ENCODE measurements around the gene AATK.

AATK gene

GRCh38 chr17:81194941-81195901 is 29.2 kb upstream of the AATK start:
- DNase-seq, result no peak

GRCh38 chr17:81194225-81194760 is 28.3 kb upstream of the AATK start:
- DNase-seq, result no peak

GRCh38 chr17:81193470-81194224 is 27.6 kb upstream of the AATK start:
- no peak for DNase-seq

- DNase-seq, result no peak
Measured at GRCh38 chr17:81193051-81193410, 27.0 kb upstream of the AATK start.

- DNase-seq, result no peak
Measured at GRCh38 chr17:81192386-81193050, 26.5 kb upstream of the AATK start.

GRCh38 chr17:81191646-81192045 is 25.6 kb upstream of the AATK start:
- DNase-seq, result no peak

GRCh38 chr17:81191116-81191515 is 25.1 kb upstream of the AATK start:
- DNase-seq, result no peak

GRCh38 chr17:81190591-81190990 is 24.6 kb upstream of the AATK start:
- DNase-seq, result no peak

GRCh38 chr17:81189670-81190530 is 23.9 kb upstream of the AATK start:
- DNase-seq, result no peak

GRCh38 chr17:81189016-81189415 is 23.0 kb upstream of the AATK start:
- no peak for DNase-seq

- no peak for DNase-seq
Measured at GRCh38 chr17:81188491-81188840, 22.4 kb upstream of the AATK start.

- DNase-seq, result no peak
Measured at GRCh38 chr17:81187586-81188490, 21.8 kb upstream of the AATK start.

- DNase-seq, result no peak
Measured at GRCh38 chr17:81187120-81187519, 21.1 kb upstream of the AATK start.

GRCh38 chr17:81186203-81186602 is 20.2 kb upstream of the AATK start:
- no peak for DNase-seq

- no peak for DNase-seq
Measured at GRCh38 chr17:81184555-81184954, 18.5 kb upstream of the AATK start.

GRCh38 chr17:81183807-81184206 is 17.8 kb upstream of the AATK start:
- DNase-seq, result no peak

- no peak for DNase-seq
Measured at GRCh38 chr17:81183316-81183715, 17.3 kb upstream of the AATK start.

- DNase-seq, result no peak
Measured at GRCh38 chr17:81182596-81182995, 16.6 kb upstream of the AATK start.

GRCh38 chr17:81181811-81182185 is 15.8 kb upstream of the AATK start:
- DNase-seq, result no peak

- no peak for DNase-seq
Measured at GRCh38 chr17:81180836-81181810, 15.1 kb upstream of the AATK start.

Measured in NCI-H1105 (cell line).